K562 (cell line): ENCODE results near the gene BMP4. TPM values are rescaled to one million over a fixed set of nuclear protein-coding genes. Genes with fewer than 3 reads are reported as not detected.

Source experiments
- ATAC-seq: fragments of 200-7000 bp; cut with Tn5 transposase; 3 replicates; pipeline ENCODE4 v1.9.1; 2020; ENCODE audit warnings: moderate library complexity
- BruUV-seq: library from RNA; stranded (reverse); fragments of 400-500 nt; replicated peaks from 2 replicates; lab custom pipeline; 2021; lab: Mats Ljungman, UMichigan
- CTCF ChIA-PET: fragments of 300-600 bp; formaldehyde crosslinking; extraction: SDS; loops from one replicate; lab custom pipeline; 2021; ENCODE audit warnings: low intra/inter-chr PET ratio; lab: Yijun Ruan, JAX
- POLR2A ChIA-PET: fragments of 300-600, 350-650 bp; sonication (Branson Sonifier 250); formaldehyde crosslinking; extraction: SDS; loops from one replicate; lab custom pipeline; 2021; ENCODE audit warnings: antibody characterized with exemption, inconsistent platforms; lab: Yijun Ruan, JAX
- DNase-seq, 4 experiments: peaks; one replicate each; pipeline versions ENCODE4 v3.0.0 to v3.0.0-alpha.2; 2011 to 2018; ENCODE audit warnings: low spot score in 3 of 4, mixed read lengths in 3 of 4; ENCODE audit errors: extremely low read depth in 1 of 4
- FAIRE-seq: peaks from 2 replicates; lab custom pipeline; 2011; peaks lifted over from hg19 to GRCh38; lab: Jason Lieb, UNC
- H2AFZ ChIP-seq: 2 replicates; pipeline ENCODE4 v1.6.0; 2011; ENCODE audit warnings: low read depth, low read length, control low read depth, inconsistent platforms
- H3K27ac ChIP-seq: fragments of 200-600 bp; 3 replicates; pipeline ENCODE4 v1.8.0; 2011; ENCODE audit warnings: low read depth, mild to moderate bottlenecking, control low read depth, inconsistent platforms, low read length, moderate library complexity, mixed read lengths; ENCODE audit errors: extremely low read depth
- H3K27me3 ChIP-seq, 2 experiments: fragments of 300-600 bp in 1 of 2; 2 replicates in 1 of 2; 3 replicates in 1 of 2; pipeline versions ENCODE4 v1.6.0 to v1.8.0; 2011; ENCODE audit warnings: inconsistent platforms in 2 of 2, low read length in 2 of 2, mild to moderate bottlenecking in 1 of 2, mixed read lengths in 1 of 2, moderate library complexity in 1 of 2; ENCODE audit not compliant: control insufficient read depth in 2 of 2, insufficient read depth in 2 of 2
- H3K36me3 ChIP-seq: fragments of 300-600 bp; 3 replicates; pipeline ENCODE4 v1.8.0; 2011; ENCODE audit warnings: mild to moderate bottlenecking, low read length, inconsistent platforms; ENCODE audit not compliant: control insufficient read depth, insufficient read depth
- H3K4me1 ChIP-seq, 2 experiments: fragments of 200-600 bp in 1 of 2; replicated peaks in 1 of 2; 2 replicates in 1 of 2; 3 replicates in 1 of 2; pipeline versions ENCODE4 v1.5.1 to v1.8.0; 2011; ENCODE audit warnings: inconsistent platforms in 2 of 2, low read length in 2 of 2, mild to moderate bottlenecking in 1 of 2, mixed read lengths in 1 of 2, moderate library complexity in 1 of 2; ENCODE audit not compliant: control insufficient read depth in 2 of 2, insufficient read depth in 2 of 2
- H3K4me2 ChIP-seq: 2 replicates; pipeline ENCODE4 v1.6.1; 2011; ENCODE audit warnings: low read length, control low read depth, inconsistent platforms, mixed read lengths; ENCODE audit not compliant: insufficient read depth
- H3K4me3 ChIP-seq: fragments of 200-600 bp; sonication (generic), shearing (Covaris generic); 2 replicates; pipeline ENCODE4 v1.5.1; 2016; ENCODE audit warnings: control low read depth, inconsistent platforms
- H3K79me2 ChIP-seq: fragments of 200-600 bp; 3 replicates; pipeline ENCODE4 v1.8.0; 2011; ENCODE audit warnings: low read length, inconsistent platforms; ENCODE audit not compliant: control insufficient read depth, insufficient read depth
- H3K9ac ChIP-seq, 2 experiments: 2 replicates each; pipeline versions ENCODE4 v1.6.0 to v1.6.1; 2011; ENCODE audit warnings: low read depth in 2 of 2, low read length in 2 of 2, control low read depth in 1 of 2, inconsistent platforms in 1 of 2, mild to moderate bottlenecking in 1 of 2, mixed read lengths in 1 of 2; ENCODE audit not compliant: insufficient read depth in 1 of 2
- H3K9me1 ChIP-seq: one replicate; pipeline ENCODE4 v1.6.0; 2011; ENCODE audit warnings: inconsistent platforms, mild to moderate bottlenecking, low read length, moderate library complexity; ENCODE audit not compliant: control insufficient read depth, insufficient read depth
- H3K9me3 ChIP-seq: replicated peaks from 2 replicates; pipeline ENCODE4 v1.5.1; 2011; ENCODE audit warnings: low read depth, low read length, inconsistent platforms; ENCODE audit not compliant: control insufficient read depth, insufficient read depth
- H4K20me1 ChIP-seq: replicated peaks from 2 replicates; pipeline ENCODE4 v1.6.1; 2011; ENCODE audit warnings: low read length, inconsistent platforms, mixed read lengths; ENCODE audit not compliant: control insufficient read depth, insufficient read depth
- FOXA3 ChIP-seq, 2 experiments: fragments of 450-650 bp in 1 of 2; sonication (generic) in 1 of 2; formaldehyde crosslinking; IDR thresholded peaks in 1 of 2; conservative IDR thresholded peaks in 1 of 2; 2 replicates each; pipeline versions ENCODE4 v1.4.0 to v1.8.0; 2020 to 2022; ENCODE audit warnings: mild to moderate bottlenecking in 2 of 2, missing genetic modification reagents in 1 of 2
- NFIX ChIP-seq: fragments of 250-450 bp; sonication (Bioruptor Pico); IDR thresholded peaks from 2 replicates; pipeline ENCODE4 v1.4.0; 2020; ENCODE audit warnings: low read depth, mild to moderate bottlenecking, moderate library complexity
- NR0B1 ChIP-seq: fragments of 450-650 bp; IDR thresholded peaks from one replicate; pipeline ENCODE4 v1.6.1; 2018; ENCODE audit warnings: mild to moderate bottlenecking, moderate library complexity; ENCODE audit not compliant: partially characterized antibody
- NR2C1 ChIP-seq, 2 experiments: fragments of 450-650 bp; IDR thresholded peaks; 2 replicates each; pipeline ENCODE4 v1.6.1; 2017; ENCODE audit warnings: mild to moderate bottlenecking in 2 of 2, antibody characterized with exemption in 1 of 2, inconsistent platforms in 1 of 2, missing compliant biosample characterization in 1 of 2, missing genetic modification characterization in 1 of 2
- PHF8 ChIP-seq: fragments of 200-600 bp; sonication (generic); IDR thresholded peaks from 2 replicates; pipeline ENCODE4 v1.6.1; 2012; ENCODE audit warnings: mixed run types, mild to moderate bottlenecking, inconsistent platforms, low read length, moderate library complexity, borderline replicate concordance
- SAFB2 ChIP-seq: fragments of 200-400 bp; formaldehyde crosslinking; IDR thresholded peaks from 2 replicates; pipeline ENCODE4 v1.6.1; 2018; ENCODE audit warnings: borderline replicate concordance, low read length, low read depth, moderate library complexity; ENCODE audit not compliant: severe bottlenecking
- TBL1XR1 ChIP-seq, 2 experiments: IDR thresholded peaks; 2 replicates each; pipeline ENCODE4 v1.6.1; 2012; ENCODE audit warnings: improper control_type of control experiment in 2 of 2, low read length in 2 of 2, mild to moderate bottlenecking in 1 of 2
- ZEB2 ChIP-seq: fragments of 450-650 bp; IDR thresholded peaks from 2 replicates; pipeline ENCODE4 v1.6.1; 2016
- ZMIZ1 ChIP-seq, 2 experiments: fragments of 150-350 bp in 1 of 2; IDR thresholded peaks; 2 replicates each; pipeline ENCODE4 v1.6.1; 2012 to 2016; ENCODE audit warnings: low read depth in 2 of 2, low read length in 2 of 2, mild to moderate bottlenecking in 1 of 2, moderate library complexity in 1 of 2
- in situ Hi-C: fragments of 300-500 bp; cut with MboI; formaldehyde crosslinking; loops from 4 replicates; pipeline ENCODE4 v1.15.0; 2018; ENCODE audit warnings: inconsistent platforms, mixed read lengths
- intact Hi-C: fragments of 100-400 bp; cut with micrococcal nuclease; formaldehyde crosslinking; loops from 2 replicates; pipeline ENCODE4 v1.14.2; 2022
- polyA plus RNA-seq, 8 experiments: library from polyadenylated mRNA; depleted of rRNA in 4 of 8; stranded (reverse) in 5 of 8; unstranded in 3 of 8; fragments of >200 nt; fragmentation: Nextera tagmentation in 2 of 8; fragmentation: Illumina TruSeq in 1 of 8; extraction: Ambion mirVana in 2 of 8; extraction: Trizol in 1 of 8; gene quantifications; 2 replicates each; pipeline versions ENCODE4 v1.2.1 to v1.2.3, GENCODE V29; 2011 to 2014; ENCODE audit warnings: inconsistent platforms in 1 of 8, missing spikeins in 1 of 8
- total RNA-seq, 7 experiments: library from RNA; depleted of rRNA in 6 of 7; stranded (reverse); fragments of >200 nt in 6 of 7; fragmentation: Illumina TruSeq in 2 of 7; extraction: Trizol in 2 of 7; gene quantifications; 2 replicates each; pipeline versions ENCODE4 v1.2.1 to v1.2.3, GENCODE V29; 2011 to 2021; ENCODE audit warnings: low replicate concordance in 1 of 7

Gene BMP4
- total and polyA plus RNA-seq, 9 of the 15 experiments (the other 6 are each of a cell fraction or from before 2014, with no cell fraction given), result not detected

- TF ChIP-seq ZMIZ1 (IDR thresholded peaks at IDR 0.05; ENCODE audit: low read depth in 2 of 2, low read length in 2 of 2) (no peak), SAFB2 (no peak), NR2C1 (IDR thresholded peaks at IDR 0.05) (no peak), NR2C1 (tag; IDR thresholded peaks at IDR 0.05) (no peak), FOXA3 (CRISPR knock-in tag; conservative IDR thresholded peaks at IDR 0.05 in 1 of 2, IDR thresholded peaks at IDR 0.05 in 1 of 2) (no peak), NFIX (CRISPR knock-in tag) (no peak)
These were observed 2.0 kb upstream of the BMP4 start (continued) for GRCh38 chr14:53958628-53959027.

- Histone ChIP-seq H3K9me1 (no peaks in the 10 kb centered on the region), H2AFZ (no peak overlapping the region), H3K27ac (no peak overlapping the region), H4K20me1 (no peaks in the 10 kb centered on the region), H3K9me3 (no peaks in the 10 kb centered on the region), H3K79me2 (no peaks in the 10 kb centered on the region), H3K36me3 (no peaks in the 10 kb centered on the region), H3K4me2 (no peak overlapping the region), H3K4me1 (peaks cover 0 to 12% of the 10 kb centered on the region in 2 experiments; a peak in 2 of 5 replicates), H3K4me3 (no peak overlapping the region), H3K27me3 (peaks cover 0 to 13% of the 10 kb centered on the region in 2 experiments; a peak in 2 of 5 replicates), H3K9ac (no peak overlapping the region)
- intact Hi-C loops, result no loop called here
- POLR2A ChIA-PET, result no interaction called here
- DNase-seq (no peak), ATAC-seq (no peak), FAIRE-seq (no peak)
- BruUV-seq, result no TSS peak
- CTCF ChIA-PET, result no interaction called here
- in situ Hi-C loops, result no loop called here
- TF ChIP-seq NR0B1, result no peak
- no peak for TF ChIP-seq PHF8
- TF ChIP-seq TBL1XR1 (IDR thresholded peaks at IDR 0.05; ENCODE audit: low read length in 2 of 2), result no peak
- TF ChIP-seq ZEB2, result no peak
These were observed 1.1 kb upstream of the BMP4 start for GRCh38 chr14:53957739-53958138.
